Esophagus mucosa (tissue), 1 donor: Measurements from ENCODE around the gene FBXO31. TPM values are rescaled to one million over a fixed set of nuclear protein-coding genes. Genes with fewer than 3 reads are reported as not detected.

Experiments
- ATAC-seq: fragments of 200-7000 bp; cut with Tn5 transposase; one replicate; pipeline ENCODE4 v1.9.1; 2020
- total RNA-seq: library from RNA; stranded (reverse); gene quantifications from one replicate; pipeline ENCODE4 v1.2.4, GENCODE V29; 2023
- donor health status: DM: yes; HTN: yes; CAD: no.

FBXO31 gene
- total RNA-seq, 1 donor from 2014 or later: 16.9 TPM

DNA sequence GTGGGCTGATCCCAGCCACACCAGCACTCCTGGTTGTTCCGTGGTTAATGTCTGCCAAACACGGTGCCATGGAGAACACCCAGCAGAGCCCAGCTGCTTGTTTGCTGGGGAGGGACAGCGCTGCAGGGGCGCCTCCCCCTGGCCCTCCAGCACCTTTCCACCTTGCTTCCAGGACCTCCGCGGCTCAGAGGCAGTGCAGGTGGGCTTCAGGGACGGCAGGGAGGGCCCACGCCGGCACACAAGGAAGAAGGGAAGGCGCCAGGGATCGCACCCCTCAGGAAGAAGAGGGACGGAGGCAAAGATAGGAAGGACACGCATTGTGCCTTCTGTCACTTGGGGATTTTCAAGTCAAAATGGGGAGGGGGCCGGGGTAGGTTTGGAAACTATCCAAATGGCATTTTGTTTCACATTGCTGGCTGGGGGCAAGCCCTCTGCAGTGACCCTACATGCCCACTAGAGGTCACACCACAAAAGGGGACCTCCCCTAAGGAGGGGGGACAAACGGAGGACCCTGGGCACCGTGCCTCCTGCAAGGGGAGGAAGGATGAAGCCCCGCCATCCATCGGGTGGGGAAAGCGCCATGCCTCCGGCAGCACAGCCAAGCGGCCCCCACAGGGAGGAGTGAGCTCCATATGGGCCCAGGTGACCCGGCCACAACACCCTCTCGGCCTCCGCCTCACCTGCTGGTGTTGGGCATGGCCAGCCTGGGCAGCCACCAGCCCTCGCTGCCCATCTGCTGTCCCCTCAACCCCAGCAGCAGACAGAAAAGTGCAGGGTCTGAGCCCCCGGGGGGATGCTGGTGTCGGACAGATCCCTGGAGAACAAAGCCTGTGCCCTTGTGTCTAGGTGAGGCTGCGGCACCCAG is 58.9 kb downstream of the FBXO31 start:
- peak; percentile 43 for ATAC-seq

DNA sequence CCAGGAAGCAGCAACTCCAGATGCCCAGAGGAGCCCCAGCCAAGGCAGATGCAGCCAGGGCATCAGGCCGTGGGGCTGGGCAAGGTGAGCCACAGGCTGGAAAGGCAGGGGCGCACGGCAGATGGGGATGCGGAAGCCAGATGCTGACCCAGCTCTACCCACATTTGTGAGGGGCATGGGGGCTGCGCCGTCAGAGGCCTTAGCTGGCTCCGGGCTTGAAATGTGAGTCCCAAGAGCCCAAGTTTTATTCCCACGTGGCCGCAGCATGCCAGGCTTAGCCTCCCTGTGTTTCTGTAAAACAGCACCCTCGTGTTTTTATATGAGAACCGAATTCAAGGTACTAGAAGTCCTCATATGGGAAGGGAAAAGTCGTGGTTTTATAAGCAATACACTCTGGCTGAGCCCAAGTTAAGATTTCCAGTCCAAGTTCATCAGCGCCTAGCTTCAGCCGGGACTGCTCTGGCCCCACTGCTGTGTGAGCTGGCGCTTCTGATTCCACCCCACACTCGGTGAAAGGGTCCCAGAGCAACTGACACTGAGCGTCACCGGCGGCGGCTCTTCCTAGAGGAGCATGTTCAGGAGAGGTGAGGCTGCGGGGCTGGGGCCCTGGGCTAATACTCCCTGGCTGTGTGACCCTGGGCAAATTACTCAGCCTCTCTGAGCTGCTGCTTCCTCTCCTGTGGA is 59.7 kb downstream of the FBXO31 start:
- ATAC-seq: no peak

DNA sequence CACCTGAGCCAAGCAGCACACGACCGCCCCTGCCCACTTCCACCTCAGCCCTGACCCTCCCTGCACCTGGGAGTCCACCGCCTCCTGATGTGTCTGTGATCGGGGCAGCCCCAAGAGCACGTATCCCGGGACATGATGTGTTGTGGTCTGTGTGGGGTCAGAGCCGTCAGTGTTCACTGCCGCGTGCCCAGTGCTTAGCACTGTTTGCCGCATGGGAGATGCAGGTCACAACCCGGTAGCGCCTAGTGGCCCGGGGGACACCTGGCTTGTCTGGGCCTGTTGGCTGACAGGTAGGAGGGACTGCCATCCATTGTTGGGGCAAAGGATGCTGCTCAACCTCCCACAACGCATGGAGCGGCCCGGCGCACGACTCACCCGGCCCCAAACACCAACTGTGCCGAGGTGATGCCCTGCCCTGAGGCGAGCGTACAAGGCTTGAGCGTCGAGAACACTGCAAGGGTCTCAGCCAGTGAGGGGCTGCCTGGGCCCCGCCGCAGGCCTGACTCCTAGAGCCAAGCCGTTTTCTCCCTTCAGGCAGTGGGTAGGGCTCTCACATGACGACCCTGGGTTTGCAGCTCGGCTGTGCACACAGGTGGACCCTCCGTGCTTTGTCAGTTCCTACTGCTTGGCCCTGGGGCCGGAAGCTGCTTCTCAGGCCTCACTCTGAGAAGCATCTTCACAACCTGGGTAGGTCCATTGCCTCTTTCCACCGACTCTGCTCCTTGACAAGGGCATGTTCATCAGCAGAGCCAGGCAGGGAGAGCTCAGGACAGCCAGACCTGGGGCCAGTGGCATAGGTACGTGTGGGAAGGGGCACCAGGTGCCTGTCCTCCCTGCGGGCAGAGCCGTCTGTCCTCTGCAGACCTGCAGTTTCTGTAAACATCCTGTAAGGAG is 60.5 kb downstream of the FBXO31 start:
- ATAC-seq: no peak

DNA sequence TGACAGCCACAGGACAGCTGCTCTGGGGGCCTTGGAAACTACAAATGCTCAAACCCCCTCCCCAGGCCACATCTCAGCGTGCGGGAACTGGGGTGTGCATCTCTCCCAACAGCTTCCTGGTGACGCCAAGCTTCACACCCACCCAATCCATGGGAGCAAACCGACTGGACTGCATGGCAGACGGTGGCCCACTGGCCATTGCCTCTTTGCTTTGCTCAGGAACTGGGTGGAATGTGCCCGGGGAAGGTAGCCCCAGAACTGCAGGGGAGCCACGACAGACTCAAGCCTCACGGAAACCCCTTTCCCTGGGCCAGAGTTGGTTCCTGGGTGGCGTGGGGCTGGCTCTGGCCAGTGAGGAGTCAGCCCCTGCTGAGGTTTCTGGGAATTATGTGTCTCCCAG is 61.2 kb downstream of the FBXO31 start:
- ATAC-seq: no peak

DNA sequence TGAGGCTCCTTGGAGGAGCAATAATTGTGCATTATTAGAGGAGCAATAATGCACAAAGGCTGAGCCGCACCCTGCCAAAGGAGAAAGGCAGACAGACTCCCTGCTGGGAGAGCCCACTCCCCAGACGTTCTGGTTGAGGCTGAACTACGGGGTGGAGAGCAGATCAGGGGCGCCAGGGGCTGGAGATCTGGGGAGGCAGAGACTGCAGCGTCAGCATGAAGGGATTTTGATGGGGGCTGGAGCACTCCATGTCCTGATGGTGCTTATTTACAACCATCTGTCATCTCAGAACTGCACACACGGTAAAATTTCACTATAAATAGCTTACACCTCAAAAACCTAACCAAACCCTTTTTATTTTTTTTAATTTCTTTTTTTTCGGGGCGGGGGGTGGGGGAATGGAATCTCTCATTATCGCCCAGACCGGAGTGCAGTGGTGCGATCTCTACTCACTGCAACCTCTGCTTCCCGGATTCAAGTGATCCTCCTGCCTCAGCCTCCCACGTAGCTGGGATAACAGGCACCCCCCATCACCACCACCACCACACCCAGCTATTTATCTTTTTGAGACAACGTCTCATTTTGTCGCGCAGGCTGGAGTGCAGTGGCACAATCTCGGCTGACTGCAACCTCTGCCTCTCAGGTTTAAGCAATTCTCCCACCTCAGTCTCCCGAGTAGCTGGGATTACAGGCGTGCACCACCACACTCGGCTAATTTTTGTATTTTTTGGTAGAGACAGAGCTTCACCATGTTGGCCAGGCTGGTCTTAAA is 62.1 kb downstream of the FBXO31 start:
- ATAC-seq: no peak

DNA sequence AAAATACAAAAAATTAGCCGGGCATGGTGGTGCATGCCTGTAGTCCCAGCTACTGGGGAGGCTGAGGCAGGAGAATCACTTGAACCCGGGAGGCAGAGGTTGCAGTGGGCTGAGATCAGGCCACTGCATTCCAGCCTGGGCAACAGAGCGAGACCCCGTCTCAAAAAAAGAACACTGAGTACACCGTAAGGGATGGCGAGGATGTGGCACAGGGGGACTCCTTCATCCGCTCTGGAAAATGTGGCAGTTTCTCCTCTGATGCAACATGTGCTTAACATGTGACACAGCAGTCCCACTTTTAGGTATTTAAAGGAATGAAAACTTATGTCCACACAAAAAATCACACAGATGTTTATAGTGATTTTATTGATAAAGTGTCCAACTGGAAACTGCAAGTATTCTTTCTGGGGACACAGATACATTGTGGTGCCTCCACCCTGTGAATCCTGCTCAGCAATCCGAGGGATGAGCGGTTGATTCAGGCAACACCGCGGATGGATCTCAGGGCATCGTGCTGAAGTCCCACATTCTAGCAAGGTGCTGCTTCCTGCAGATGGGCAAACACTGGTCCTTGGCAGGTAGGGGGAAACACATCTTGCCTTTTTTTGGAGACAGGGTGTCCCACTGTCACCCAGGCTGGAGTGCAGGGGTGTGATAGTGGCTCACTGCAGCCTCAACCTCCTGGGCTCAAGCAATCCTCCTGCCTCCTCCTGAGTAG is 62.9 kb downstream of the FBXO31 start:
- no peak for ATAC-seq

DNA sequence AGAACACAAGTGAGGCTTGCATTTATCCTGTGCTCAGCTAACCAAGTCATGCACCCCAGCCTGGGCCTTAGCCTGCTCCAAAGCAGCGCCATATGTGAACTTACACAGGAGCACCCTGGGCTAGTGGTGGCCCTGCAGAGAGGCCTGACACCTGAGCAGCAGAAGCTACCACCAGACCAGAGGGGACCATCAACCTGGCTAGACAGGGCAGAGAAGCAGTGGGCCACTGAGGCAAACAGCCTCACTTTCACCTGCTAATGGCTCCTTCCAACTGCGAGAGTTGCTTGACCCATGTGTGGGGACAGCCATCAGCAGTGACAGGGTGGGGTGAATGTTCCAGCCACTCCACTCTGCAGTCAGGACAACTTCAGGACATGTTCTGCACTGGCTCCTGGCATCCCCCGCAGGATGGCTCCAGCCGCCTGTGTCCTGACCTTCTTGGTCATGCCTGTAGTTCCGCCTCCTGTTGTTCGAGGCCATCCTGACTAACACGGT is 63.5 kb downstream of the FBXO31 start:
- no peak for ATAC-seq

DNA sequence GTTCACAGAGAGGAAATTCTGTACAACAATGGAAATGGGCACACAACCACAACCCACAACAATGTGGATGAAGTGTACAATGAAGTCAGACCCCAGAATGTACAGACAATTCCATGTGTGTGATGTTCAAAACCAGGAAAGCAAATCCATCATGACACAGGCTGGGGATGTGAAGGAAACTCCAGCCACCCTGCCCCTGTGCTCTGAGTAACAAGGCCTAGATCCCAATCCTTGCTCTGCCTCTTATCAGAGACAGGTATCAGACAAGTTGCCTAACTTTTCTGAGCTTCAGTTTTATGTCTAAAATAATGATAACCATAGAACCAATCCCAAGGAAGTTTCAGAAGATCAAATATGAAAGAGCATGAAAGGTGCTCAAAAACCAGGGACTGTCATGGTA is 64.6 kb downstream of the FBXO31 start:
- ATAC-seq: no peak

DNA sequence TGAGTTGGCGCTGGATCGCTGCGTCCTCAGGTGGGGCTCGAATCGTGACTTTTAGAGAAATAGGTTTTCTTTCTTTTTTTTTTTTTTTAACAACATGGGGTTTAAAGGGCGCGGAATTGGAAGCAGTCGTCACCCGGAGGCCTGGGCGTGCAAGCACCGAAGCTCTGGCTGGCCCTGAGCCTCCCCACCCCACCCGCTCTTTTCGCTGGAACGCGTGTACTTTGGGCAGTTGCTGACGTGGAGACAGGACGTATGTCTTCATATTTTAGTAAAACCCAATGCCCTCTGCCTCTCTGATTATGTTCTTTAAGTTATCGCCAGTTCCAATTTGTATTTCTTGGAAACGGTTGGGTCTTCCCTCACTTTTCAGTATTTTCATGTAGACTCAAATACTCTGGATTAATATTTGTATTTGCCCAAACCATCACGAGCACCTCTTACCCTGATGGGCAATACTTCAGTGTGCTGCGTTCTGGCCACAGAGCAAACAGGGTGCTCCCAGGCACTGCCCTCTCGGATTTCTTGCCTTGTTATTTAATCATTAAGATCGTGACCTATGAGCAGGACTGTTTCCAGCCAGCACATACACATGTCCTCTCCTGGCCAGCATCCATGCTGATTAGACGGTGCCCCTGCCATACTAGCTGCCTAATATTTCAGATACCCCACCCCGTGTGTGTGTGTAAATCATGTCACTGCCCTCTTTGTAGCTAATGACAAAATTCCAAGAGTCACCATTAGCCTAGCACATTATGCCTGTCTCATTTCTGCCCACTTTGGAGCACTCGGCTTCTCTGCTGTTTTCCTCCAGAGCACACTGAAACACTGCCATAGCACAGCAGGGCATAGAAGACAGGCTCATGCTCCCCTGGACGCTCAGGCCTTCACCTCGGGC is 65.6 kb downstream of the FBXO31 start:
- ATAC-seq: peak; percentile 64

DNA sequence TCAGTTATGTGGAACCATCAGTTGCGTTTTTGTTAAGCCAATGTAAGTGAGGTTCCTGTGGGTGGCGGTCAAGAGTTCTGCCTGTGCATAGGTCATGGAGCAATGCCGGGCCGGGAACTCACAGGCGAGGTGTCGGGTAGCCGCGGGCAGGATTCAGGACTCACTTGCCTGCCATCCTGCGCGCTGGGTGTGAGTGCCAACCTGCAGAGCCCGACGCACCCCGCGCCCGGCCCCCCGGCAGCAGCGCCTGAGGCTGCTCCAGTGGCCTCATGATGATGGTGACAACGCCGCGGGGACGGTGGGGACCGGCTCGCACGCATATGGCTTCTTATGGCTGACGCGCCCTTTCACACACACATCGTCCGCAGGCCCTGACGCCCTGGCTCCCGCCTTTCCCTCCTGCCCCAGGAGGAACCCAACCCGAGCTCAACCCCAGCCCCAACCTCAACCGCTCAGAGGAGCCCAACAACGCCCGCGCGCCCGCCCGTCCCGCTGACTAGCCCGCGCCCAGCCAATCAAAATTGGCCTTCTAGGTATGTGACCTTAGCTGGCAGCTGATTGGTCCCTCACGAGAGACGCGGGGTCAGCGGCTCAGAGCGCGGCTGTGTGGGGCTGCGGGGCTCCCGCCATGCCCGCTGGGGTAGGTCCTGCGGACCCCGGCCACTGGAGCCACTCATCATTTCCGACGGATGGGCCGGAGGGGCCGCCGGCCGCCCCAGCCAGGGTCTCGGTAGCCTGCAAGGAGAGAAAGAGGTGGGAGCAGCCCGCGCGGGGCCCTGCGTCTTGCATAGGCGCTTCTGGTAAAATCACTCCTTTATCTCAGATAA is 66.4 kb downstream of the FBXO31 start, which contains the start of gene C16orf95:
Gene C16orf95, minus strand, starts transcription at position 470 of the 827 bp plus-strand sequence. Its CDS starts 150 bp downstream, at position 320.
- ATAC-seq: peak; percentile 95

DNA sequence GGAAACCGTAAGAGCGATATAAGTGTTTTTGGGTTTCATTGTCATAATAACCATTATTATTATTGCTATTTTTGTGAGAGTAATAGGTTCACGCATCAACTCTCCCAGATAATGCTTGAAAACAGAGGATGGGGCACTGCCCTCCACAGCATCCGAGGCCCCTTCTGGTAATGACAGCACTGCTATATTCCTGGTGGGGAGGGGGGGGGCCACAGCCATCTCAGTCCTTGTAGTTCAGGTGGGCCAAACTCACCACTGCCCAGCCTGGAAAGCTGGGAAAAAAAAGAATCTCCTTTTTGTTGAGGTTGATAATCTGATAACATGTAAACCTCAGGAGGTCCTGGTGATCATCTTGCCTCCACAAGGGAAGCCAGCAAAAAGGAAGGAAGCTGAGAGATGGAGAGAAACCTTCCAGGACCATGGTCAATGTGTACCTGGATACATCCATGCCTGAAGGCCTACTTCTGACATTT is 67.1 kb downstream of the FBXO31 start:
- no peak for ATAC-seq

DNA sequence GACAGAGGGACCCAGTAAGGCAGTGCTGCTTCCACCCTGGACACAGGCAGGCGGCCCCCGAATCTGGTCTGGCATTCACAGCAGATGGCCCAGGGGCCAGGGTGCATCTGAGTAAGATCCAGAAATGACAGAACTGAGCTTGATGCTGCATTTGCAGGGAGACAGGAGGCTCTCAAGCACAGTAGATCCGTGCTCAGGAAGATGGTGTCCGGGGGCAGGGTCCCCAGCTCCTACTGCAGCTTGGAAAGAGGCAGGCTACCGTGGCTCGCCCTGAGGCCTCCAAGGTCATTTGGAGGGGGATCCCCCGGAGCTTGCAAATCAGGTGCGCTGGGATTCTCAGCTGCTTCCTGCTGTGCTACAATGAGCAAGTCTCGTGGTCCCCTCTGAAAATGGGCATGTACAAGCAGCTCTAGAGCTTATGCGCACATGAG is 68.6 kb downstream of the FBXO31 start:
- ATAC-seq: no peak

DNA sequence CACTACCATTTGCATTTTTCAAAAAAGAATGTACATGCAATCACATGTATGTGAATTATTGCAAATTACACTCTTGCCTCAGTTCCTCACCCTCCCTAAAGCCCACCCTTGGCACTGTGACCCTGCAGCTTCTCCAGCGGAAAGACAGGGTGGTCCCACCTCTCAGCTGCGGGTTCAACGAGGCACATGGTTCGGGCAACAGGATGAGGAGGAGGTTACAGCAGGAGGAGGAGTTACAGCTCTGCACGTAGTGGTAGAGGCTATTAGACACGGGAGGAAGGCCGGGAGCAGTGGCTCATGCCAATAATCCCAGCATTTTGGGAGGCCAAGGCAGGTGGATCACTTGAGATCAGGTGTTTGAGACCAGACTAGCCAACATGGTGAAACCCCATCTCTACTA is 71.6 kb downstream of the FBXO31 start:
- no peak for ATAC-seq

DNA sequence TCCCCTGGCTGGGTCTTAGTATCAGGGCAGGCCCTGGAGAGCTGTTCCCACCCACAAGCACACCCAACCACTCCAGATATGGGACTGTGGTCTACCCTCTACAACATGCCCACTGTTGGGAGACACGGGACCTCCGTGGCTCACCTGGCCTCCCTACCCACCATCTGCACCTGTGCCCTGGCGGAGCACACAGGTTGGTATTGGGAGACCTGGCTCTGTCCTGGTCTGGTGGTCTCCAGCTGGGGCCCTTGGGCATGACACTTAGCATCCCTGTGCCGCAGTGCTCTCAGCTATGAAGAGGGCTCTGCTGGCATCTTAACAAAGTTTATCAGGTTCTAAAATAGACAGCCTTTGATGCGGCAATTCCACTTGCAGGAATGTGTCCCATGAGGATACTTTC is 72.2 kb downstream of the FBXO31 start:
- ATAC-seq: peak; percentile 7

DNA sequence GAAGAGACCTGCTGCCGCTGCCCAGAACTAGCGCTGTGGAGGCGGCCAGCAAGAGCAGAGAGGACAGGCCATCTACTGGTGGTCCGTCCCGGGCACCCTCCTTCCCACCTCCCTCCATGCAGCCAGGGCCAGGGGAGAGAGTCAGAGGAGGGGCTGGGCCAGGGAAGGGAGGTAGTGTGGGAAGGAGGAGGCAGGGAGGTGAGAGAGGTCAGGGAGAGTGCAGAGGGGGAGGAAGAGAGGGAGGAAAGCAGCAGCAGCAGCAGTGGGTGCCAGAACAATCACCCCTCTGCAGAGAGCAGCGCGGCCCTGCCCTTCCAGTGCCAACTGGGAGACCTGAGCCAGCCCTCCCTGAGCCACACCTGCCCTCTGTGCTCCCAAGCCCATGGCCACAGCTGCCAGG is 73.0 kb downstream of the FBXO31 start:
- no peak for ATAC-seq

DNA sequence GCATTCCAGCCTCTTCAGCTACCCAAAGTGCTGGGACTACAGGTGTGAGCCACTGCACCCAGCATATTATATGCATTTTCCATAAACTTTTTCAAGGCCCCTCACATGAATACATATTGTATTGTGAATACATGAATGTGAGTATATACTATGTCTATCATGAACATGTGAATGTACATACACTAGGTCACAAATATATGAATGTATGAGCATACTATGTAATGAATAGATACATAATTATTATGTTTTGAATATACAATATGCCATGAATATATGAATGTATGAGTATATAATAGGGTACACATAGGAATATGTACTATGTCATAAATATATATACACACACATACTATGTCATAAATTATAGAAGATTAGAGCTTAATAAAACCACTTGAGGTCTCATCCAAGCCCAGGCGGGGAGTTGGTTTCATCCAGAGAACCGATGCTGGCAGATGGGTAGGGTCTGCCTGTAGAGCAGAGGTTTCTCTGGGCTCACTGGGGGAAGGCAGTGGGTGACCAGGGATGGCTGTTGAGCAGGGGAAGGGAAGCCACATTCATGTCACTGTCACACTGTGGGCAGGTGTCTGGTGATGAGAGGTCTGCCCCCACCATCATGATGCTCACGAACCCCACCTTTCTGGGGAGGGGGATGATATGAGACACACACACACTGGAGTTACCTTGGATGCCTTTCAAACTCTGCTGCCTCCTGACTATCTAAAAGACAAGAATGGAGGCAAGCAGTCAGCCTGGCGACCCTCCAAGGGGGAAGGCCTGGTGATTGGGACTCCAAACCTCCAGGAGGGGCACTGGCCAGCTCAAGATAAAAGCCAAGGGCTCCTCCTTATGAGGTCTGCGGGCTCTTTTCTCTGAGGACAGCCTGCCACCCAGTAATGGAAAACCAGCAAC is 73.7 kb downstream of the FBXO31 start:
- no peak for ATAC-seq

DNA sequence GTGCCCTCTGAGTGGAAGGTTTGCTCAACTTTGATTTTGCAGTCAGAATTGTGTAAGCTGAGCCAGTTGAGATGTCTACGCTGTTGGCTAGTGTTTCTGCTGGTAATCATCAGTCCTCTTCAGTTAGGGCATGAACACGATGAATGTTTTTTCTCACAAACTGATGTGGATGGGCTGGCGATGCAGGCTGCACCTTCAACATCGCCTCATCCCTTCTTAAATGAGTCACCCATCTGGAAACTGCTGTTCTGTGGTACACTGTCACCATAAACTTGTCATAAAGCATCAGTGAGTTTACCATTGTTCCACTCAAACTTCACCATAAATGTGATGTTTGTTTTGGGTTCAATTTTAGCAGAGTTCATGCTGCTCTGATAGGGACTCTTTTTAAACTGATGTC is 74.8 kb downstream of the FBXO31 start:
- ATAC-seq: no peak

DNA sequence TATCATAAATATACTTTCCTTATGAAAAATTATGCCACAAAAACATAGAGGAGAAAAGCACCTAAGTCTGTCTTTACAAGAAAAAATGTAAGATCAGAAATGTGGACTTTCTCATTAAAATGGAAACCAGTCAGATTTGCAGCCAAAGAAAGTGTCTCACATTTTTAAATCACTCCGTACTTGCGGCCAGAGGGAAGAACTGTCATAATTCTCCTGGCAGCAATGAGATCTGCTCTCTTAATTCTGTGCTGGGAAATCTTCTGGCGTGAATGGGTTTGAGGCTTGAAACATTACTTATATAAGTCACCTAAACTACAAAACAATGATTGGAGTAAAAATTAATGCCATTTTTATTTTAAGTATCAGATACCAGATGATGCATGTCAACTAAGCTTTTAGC is 77.1 kb downstream of the FBXO31 start:
- no peak for ATAC-seq
